Kidney epithelial cell (primary cell): ENCODE measurements around the gene MRGPRD. TPM values are rescaled to one million over a fixed set of nuclear protein-coding genes. Genes with fewer than 3 reads are reported as not detected.

Experiments
- DNase-seq: peaks from one replicate; pipeline ENCODE4 v3.0.0-alpha.2; 2010; ENCODE audit warnings: low read depth
- H3K27me3 ChIP-seq: 2 replicates; pipeline ENCODE4 v1.6.0; 2011; ENCODE audit warnings: low read length; ENCODE audit not compliant: control insufficient read depth, insufficient read depth
- H3K36me3 ChIP-seq: 2 replicates; pipeline ENCODE4 v1.5.1; 2011; ENCODE audit warnings: low read length; ENCODE audit not compliant: control insufficient read depth, insufficient read depth
- H3K4me3 ChIP-seq: 2 replicates; pipeline ENCODE4 v1.5.1; 2011; ENCODE audit warnings: low read depth, mild to moderate bottlenecking, control low read depth, low read length
- CTCF ChIP-seq: IDR thresholded peaks from 2 replicates; pipeline ENCODE4 v1.5.1; 2011; ENCODE audit warnings: mild to moderate bottlenecking, moderate library complexity, low read length, control low read depth, inconsistent platforms; ENCODE audit not compliant: insufficient read depth, poor library complexity, severe bottlenecking
- total RNA-seq: library from RNA; depleted of rRNA; stranded (reverse); fragments of >200 nt; gene quantifications from 2 replicates; pipeline ENCODE4 v1.2.3, GENCODE V29; 2015

Gene MRGPRD
- total RNA-seq, 1 donor from 2014 or later: not detected

- H3K4me3 ChIP-seq: no peak overlapping the region
- peaks cover 2% of the 10 kb centered on the region for H3K27me3 ChIP-seq
- no peaks in the 10 kb centered on the region for H3K36me3 ChIP-seq
- TF ChIP-seq CTCF: no peak
- DNase-seq: no peak
Observed at GRCh38 chr11:68992743-68993255, 12.0 kb upstream of the MRGPRD start.

- H3K36me3 ChIP-seq: no peaks in the 10 kb centered on the region
- TF ChIP-seq CTCF: no peak
- H3K4me3 ChIP-seq: no peak overlapping the region
- peaks cover 2% of the 10 kb centered on the region for H3K27me3 ChIP-seq
- no peak for DNase-seq
Observed at GRCh38 chr11:68990995-68991780, 10.4 kb upstream of the MRGPRD start.

GRCh38 chr11:68989936-68990606, 9.3 kb upstream of the MRGPRD start:
- no peak for DNase-seq
- Histone ChIP-seq H3K27me3 (peaks cover 2% of the 10 kb centered on the region), H3K36me3 (no peaks in the 10 kb centered on the region), H3K4me3 (no peak overlapping the region)
- TF ChIP-seq CTCF: no peak

- TF ChIP-seq CTCF: no peak
- DNase-seq: no peak
- Histone ChIP-seq H3K36me3 (no peaks in the 10 kb centered on the region), H3K4me3 (no peak overlapping the region), H3K27me3 (peaks cover 2% of the 10 kb centered on the region)
Observed at GRCh38 chr11:68988491-68988890, 7.7 kb upstream of the MRGPRD start.

- Histone ChIP-seq H3K36me3 (no peaks in the 10 kb centered on the region), H3K27me3 (peaks cover 2% of the 10 kb centered on the region), H3K4me3 (no peak overlapping the region)
- TF ChIP-seq CTCF: no peak
- DNase-seq: no peak
Observed at GRCh38 chr11:68987211-68987610, 6.4 kb upstream of the MRGPRD start.
